Right lung (tissue), 5 donors: ENCODE data around the gene DENND4C. TPM values are rescaled to one million over a fixed set of nuclear protein-coding genes. Genes with fewer than 3 reads are reported as not detected.
"Not testable (repeated sequence)": the region's sequence is repeated elsewhere in the genome, so short reads cannot be mapped to it uniquely, and the experiment has no call there.

Source experiments
- DNase-seq, 2 donors: peaks; one replicate each; pipeline ENCODE4 v3.0.0-alpha.2; 2013
- polyA plus RNA-seq, 5 donors: library from polyadenylated mRNA; unstranded; fragments of 120-200 nt; gene quantifications; one replicate each; pipeline versions ENCODE4 v1.2.1 to v1.2.3, GENCODE V29; 2013; ENCODE audit warnings: inconsistent platforms in 1 of 5, low replicate concordance in 1 of 5; ENCODE audit not compliant: insufficient read length in 5 of 5, insufficient read depth in 1 of 5

Gene DENND4C
- polyA plus RNA-seq, 5 donors: 30.9 to 62.3 (median 51.9) TPM

DNA sequence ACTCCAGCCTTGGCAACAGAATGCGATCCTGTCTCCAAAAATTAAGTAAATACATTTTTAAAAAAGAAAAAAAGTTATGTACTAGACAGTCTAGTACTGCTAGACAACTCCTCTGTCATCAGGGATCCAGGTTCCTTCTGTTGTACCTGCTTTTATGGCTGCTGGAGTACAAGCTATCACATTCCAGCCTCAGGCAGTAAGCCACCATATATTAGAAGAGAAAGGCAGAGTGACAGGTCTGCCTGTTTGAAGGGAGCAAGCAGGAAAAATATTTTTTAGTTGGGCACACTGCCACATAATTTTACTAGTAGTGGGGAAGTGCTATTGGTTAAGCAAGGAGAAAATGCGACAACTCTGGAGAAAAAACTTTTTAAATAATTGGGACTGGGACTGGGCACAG is 138.6 kb downstream of the DENND4C start:
- no peak for DNase-seq

DNA sequence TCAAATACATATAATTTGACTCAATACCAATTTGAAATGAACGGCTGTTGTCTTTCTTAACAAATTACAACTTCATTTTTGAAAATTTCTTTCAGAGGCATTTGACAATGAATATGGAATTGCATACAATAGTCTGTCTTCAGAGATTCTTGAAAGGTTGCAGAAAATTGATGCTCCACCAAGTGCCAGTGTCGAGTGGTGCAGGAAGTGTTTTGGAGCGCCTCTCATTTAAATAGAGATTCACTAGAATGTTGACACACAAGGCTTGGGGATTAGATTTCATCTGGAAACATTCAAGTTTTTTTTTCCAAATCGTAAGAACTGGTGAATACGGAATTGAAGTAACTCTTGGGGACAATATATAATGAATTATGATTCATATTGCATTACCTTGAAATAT is 141.4 kb downstream of the DENND4C start:
- DNase-seq: no peak

DNA sequence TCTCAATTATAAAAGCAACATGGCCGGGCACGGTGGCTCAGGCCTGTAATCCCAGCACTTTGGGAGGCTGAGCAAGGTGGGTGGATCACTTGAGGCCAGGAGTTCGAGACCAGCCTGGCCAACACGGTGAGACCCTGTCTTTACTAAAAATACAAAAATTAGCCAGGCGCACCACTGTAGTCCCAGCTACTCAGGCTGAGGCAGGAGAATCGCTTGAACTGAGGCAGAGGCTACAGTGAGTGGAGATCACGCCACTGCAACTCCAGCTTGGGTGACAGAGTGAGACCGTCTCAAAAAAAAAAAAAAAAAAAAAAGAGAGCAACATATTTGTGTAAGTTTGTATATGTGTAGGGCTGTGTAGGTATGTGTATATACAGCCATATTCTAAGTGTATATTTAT is 142.1 kb downstream of the DENND4C start:
- no peak for DNase-seq

DNA sequence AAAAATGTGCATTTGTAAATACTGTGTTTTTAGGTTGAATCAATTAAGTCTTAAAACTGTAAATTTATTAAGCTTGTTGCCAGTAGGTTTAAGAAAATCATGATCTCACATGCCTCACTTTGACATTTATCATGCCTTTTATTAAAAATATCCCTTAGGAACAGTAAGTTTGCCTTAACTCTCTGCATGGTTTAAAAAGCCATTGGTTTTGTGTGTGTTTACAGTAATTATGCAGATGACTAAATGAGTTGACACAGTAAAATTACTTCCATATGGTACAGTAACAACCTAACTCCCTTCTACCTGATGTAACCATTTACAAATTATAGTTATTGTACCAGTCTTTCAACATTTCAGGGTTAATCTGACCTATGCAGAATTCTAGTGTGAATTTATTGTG is 143.0 kb downstream of the DENND4C start:
- DNase-seq: no peak

DNA sequence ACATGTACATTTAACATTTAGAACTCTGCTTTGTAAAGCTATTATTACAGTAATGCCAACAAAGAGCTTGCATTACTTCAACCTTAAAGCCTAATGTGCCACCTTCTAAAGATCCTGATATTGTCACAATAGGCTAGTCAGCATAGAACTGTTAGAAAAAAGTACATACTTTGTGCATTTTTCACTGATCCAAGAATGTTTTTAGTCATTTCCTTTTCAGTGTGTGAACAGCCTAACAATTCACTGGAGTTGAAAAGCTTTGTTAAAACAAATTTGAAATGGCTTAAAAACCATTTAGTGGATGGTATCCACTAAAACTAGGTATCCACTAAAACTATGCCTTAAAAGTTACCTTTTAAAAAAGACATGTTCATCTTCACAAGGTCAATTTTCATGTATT is 145.0 kb downstream of the DENND4C start:
- DNase-seq: no peak

DNA sequence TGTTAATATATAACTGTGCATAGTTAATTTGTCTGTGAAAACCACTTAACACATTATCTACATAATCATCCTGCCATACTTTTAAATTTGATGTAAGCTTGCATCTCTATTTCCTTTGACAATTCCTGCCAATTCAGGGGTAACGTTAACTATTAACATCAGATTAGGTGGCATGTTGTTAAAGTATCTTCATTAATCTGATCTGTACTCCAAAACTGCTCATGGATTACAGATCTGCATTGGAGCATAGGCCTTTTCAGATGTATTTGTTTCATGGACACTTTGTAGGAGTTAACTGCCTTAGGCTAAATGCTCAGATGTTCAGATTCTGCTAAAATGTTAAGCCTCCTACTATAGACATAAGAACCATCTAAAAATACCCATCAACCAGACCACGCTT is 146.4 kb downstream of the DENND4C start:
- no peak for DNase-seq

DNA sequence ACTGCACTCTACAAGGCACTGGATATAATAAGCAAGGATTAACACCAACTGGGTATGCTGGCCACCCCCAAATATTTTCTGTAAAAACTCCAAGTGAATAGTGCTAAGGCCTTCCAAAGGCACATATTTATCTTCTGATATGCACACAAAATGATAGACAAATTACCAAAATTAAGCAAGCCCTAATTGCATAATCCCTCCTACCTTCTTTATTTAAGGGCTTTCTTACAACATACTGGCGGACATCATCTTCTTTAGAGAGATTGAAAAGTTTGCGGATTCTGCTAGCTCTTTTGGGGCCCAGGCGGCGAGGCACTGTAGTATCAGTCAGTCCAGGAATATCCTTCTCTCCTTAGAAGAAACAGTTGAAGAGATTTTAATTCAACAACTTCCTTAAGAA is 147.7 kb downstream of the DENND4C start:
- DNase-seq: no peak

DNA sequence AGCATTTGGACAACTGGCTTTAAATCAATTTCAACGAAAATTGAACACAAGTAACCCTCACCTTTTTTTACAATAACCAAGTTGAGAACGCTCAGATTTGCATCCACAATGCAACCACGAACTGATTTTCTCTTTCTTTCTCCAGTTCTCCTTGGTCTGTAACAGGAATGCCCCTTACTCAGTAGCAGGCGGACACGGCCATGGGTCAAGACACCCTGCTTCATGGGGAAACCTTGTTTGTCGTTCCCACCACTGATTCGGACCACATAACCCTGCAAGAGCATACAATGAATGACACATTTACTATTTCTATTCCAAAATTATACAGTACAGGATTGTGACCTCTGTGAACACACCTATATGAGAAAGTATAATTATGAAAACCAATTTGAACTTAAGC is 148.2 kb downstream of the DENND4C start:
- no peak for DNase-seq

DNA sequence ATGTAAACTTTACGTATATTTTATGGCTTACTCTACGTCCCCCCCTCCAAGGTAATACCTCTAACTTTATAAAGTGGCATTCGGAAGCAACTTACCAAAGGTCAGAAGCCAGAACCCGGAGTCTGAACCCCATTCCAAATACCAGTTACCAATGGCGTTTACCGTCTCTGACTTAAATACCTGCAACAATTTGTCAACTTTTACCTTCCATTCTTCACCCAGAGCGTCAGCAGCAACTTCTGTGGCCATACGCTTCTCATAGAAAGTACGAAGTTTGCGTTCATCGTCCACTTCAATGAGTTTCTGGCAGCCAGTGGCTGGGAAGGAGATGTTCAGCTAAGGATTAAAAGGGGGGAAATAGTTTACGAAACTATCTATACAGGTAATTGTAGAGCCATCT is 148.8 kb downstream of the DENND4C start:
- DNase-seq: peak in 1 of 2 donors; percentile 1

DNA sequence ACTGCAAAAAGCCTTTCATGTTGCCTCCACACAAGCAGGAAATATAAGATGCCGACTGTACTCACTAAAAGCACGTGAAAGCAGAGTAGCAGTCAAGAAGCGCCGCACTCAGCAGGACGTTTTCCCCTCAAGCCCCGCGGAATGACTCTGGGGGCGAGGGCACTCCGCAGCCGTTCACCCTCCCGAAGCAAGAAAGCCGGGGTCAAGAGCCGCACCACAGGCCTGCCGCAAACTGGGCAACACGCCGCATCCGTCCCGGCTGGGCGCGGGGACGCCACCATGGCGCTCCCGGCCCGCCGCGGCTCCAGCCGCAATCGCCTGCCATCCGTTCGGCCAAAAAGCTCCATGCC is 149.2 kb downstream of the DENND4C start:
- no peak for DNase-seq

DNA sequence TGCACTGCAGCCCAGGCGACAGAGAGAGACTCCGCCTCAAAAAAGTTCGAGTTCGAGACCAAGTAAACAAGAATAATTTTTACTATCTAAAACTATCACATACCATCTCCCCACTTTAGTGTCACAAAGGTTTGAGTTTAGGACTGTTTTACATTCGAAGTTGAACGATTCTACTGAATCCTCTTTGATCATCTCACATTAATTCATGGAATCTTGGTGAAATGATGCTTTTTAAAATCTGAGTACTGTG is 150.3 kb downstream of the DENND4C start:
- no peak for DNase-seq

DNA sequence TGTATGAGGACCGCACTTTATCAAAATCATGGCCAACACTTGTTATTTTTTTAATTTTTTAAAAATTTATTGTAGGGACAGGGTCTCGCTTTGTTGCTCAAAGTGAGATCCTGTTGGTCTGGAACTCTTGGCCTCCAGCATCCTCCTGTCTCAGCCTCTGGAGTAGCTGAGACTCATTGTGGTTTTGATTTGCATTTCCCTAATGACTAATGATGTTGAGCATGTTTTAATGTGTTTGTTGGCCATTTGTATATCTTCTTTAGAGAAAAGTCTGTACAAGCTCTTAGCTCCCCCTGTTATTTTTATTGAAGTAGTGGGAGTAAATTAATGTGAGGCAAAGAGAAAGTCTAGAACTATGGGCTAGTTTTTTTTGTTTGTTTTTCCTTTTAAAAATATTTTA is 151.2 kb downstream of the DENND4C start:
- DNase-seq: no peak

DNA sequence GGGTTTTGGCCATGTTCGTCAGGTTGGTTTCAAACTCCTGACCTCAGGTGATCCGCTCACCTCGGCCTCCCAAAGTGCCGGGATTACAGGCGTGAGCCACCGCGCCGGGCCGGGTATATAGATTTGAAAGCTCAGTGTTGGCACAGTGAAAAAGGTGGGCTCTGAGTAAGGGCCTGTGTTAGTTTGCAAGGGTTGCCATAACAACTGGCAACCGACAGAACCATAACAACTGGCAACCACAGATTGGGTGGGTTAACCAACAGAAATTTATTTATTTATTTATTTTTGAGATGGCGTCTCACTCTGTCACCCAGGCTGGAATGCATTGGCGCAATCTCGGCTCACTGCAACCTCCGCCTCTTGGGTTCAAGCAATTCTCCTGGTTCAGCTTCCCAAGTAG is 154.7 kb downstream of the DENND4C start:
- not testable (repeated sequence) for DNase-seq

DNA sequence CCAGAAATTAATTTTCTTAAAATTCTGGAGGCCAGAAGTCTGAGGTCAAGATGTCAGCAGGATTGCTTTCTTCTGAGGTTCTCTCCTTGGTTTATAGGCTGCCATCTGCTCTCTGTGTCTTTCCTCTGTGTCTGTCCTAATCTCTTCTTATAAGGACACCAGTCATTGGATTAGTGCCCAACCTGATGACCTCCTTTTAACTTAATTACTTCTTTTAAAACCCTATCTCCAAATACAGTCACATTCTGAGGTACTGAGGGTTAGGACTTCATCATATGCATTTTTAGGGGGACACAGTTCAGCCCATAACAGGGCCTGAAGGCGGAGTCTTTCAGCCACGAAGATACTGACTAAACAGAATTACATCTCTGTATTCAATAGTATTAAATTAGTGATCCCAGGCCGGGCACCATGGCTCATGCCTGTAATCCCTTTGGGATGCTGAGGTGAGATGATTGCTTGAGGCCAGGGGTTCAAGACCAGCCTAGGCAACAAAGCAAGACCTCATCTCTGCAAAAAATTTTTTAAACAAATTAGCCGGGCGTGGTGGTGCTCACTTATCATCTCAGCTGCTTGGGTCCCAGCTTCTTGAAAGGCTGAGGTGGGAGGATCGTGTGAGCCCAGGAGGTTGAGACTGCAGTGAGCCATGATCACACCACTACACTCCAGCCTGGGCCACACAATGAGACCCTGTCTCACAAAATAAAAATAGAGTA is 155.5 kb downstream of the DENND4C start:
- DNase-seq: no peak

DNA sequence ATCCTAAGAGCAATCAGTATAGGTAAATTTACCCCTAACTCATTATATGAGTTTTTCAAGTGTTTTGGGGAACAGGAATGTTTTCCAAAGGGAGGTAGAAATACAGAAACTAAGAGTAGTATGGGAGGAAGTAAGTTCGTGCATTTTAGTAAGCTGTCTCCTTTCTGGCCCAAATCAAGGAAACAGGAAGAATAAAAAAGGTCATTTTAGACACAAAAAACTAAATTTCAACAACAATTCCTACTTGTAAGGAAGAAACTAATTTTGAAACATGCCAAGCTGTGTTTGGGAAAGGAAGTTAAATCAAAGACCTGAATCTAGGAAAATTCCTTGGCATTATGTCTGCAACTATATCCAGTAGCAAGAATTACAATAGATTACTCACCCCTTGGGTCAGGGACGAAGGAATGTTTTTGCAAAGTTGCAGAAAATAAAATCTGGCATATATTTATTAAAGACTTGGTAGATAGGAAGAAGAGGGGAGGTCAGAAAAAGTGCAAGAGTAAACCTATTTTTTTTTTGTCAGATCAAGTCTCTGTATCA is 156.1 kb downstream of the DENND4C start:
- no peak for DNase-seq

DNA sequence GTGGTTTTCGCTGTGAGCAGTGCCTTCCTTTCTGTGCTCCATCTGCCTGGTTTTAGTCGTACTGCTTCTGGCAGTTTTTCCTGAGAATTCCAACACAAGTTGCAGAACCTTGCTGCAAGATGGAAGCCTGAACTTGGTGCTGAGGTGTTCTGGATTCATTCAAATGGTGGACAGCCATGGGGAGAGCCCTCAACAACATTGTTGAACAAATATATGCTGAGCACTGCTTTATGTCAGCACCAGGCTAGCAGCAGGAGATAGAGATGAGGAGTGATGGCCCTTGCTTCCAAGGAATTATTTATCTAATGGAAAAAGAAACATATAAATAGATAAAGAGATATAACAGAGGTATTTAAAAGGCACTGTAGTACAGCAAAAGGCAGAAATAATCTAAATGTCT is 156.8 kb downstream of the DENND4C start:
- DNase-seq: no peak

DNA sequence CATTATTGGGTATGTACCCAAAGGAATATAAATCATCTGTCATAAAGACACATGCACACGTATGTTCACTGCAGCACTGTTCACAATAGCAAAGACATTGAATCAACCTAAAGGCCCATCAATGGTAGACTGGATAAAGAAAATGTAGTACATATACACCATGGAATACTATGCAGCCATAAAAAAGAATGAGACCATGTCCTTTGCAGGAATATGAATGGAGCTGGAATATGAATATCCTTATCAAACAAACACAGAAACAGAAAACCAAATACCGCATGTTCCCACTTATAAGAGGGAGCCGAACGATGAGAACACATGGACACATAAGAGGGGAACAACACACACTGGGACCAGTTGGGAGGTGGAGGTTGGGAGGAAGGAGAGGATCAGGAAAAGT is 159.0 kb downstream of the DENND4C start:
- not testable (repeated sequence) for DNase-seq

DNA sequence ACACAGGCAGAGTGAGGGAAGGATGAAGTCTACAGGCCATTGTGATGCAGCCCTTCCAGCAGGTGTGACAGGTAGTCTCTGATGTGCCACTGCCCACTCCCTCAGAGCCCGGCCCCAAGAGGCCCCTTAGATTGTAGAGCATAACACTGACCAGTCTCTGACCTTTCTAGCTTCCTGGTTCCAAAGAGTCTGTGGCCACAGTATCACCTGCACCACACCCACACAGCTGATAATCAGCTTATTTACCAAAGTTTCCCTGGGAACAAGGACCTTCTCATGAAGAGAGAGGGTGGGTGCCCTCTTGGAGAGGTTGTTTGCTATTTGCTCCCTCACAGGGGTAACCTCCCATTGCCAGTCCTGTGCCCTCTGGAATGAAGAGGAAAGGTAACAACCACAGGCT is 167.4 kb downstream of the DENND4C start:
- DNase-seq: no peak

DNA sequence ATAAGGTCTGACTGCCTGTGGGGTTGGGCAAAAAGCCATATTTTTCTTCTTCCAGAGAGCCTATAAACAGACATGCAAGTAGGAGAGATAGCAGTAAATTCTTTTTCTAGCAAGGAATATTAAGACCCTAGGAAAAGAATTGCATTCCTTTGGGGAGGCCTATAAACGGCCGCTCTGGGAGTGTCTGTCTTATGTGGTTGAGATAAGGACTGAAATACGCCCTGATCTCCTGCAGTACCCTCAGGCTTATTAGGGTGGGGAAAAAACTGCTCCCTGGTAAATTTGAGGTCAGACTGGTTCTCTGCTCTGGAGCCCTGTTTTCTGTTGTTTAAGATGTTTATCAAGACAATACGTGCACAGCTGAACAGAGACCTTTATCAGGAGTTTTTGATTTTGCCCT is 172.7 kb downstream of the DENND4C start:
- DNase-seq: not testable (repeated sequence)

DNA sequence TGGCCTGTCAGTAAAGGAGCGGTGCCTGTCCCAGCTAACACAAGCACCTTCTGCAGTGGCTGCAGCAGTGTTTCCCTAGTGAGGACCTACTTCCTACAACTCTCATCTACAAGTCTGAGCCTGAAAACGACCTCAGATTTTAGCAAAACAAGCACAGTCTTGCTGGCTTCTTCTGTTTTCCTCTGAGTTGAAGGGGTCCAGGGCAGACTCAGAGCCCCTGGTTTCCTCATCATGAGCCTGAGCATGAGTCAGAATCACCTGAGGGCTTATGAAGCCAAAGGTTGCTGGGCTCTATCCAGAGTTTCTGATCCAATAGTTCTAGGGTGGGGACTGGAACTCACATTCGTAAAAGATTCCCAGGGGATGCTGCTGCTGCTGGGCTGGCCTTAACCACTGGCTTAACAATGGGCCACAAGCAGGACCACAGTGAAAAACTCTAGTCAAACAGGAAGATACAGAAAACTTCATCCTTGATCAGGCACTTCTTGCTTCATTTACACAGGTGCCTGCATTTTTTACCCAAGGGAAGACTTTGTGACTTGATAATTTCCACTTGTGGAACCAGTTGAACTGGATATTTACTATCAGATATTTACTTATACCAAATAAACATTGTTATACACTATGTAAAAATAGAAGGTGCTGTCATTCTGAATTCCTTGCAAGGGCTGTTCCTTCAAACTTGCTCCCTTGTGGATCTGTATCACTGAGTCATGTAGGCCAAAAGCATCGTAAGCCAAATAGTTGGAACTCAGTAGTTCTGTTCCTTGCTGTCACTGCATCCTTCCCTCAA is 174.0 kb downstream of the DENND4C start:
- DNase-seq: no peak

DNA sequence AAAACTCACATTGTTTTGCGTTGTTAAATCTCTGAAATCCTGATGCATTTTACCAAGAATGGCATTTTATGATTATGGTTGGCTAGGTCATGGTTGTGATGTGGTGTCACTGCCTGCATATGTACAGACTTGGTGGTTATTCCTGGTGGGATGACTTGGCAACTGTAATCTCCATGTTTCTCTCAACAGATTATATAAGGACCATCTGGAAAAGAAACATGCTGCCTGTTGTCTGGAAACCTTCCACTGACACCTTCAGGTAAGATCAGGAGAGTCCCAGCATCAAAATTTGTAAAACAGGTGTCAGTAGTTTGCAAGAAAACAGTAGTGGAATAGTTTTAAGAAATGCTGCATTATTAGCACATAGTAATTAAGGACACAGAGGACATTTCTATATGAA is 175.3 kb downstream of the DENND4C start:
- no peak for DNase-seq

DNA sequence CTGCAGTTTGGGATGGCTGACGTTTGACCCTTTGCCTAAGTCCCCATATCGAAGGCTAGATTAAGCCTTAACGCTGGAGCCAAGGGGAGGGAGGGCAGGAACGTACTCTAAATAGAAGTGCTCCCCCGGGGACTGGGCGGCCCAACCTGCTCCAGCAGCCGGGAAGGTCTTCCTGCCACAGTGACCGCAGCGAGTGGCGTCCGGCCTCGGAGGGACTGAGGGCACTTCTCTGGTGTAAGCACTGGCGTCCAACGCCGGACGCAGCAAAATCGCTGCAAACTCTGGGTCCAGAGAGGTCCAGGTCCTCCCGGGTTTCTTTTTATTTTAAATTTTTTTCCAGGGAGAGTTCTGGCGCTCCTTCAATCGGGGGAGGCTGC is 177.8 kb downstream of the DENND4C start:
- DNase-seq: peak in 1 of 2 donors; percentile 13

DNA sequence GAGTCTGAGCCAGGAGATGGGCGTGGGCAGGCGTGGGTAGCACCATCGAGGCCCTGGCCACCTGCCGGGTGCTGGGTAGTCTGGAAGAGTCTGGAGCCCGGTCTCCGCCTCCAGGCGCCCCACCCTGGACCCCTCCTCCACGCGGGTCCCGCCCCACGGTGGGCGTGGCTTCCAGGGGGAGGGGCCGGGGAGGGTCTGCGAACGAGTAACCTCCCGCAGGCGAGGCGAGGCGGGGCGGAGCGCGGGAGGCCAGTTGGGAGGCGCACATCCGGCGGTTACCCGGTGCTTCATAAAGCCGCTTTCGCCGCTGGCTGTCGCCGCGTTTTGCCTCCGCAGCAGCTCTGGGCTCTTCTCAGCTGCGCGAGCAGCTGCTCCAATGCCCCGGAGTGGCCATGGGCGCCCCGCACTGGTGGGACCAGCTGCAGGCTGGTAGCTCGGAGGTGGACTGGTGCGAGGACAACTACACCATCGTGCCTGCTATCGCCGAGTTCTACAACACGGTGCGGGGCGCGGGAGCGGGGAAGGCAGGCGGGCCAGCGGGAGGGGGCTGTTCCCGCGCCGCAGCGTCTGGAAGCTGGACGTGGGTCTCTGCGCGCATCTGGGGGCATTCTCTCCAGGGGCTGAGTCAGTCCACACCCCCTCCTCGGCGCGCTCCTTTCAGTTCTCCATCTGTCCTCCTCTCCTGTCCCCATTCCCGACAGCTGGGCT is 178.4 kb downstream of the DENND4C start, which contains the start of gene ACER2:
TSS of gene ACER2 (plus strand) at position 317 of the 708 bp plus-strand sequence. CDS start at position 393, 76 bp downstream.
- peak; percentile 91 to 92 for DNase-seq
